Measurements from ENCODE around the gene PPARA. TPM values are rescaled to one million over a fixed set of nuclear protein-coding genes. Genes with fewer than 3 reads are reported as not detected.

The PPARA gene
- total and polyA plus RNA-seq, 9 of the 15 experiments (the other 6 are each of a cell fraction or from before 2014, with no cell fraction given) = 0.64 to 5.3 (median 3.5) TPM

DNA sequence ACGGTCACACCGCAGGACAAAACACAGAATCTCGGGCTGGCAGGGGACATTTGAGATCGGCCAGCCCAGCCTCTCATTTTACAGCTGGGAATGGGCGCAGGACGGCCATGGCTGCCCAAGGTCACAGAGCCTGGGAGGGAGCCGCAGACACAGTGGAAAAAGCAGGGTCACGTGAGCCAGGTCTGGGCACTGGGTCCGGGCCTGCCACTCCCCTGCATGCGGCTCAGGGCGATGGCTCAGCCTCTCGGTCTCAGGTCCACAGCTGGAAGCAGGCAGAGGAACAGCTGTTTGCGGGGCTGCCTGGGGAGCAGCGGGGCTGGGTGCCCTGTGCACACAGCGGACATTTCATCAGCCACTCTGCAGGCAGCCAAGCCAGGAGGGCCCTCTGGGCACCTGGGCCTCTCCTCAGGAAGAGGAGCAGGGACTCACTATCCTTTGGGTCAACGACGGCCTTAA is 10.4 kb upstream of the PPARA start:
- intact Hi-C loops (cut with micrococcal nuclease) = loop anchor here (5.0 kb wide), 1 partner anchor 172 kb away; no protein-coding TSS in a partner anchor
- FAIRE-seq = no peak
- TF ChIP-seq ZNF354B (CRISPR knock-in tag; IDR thresholded peaks at IDR 0.05) (no peak), FOXJ3 (CRISPR knock-in tag; IDR thresholded peaks at IDR 0.05) (no peak), TRIM24 (IDR thresholded peaks at IDR 0.05) (no peak), MYC (IDR thresholded peaks at IDR 0.05; ENCODE audit: low read depth, low read length) (no peak), MYC (CRISPR knock-in tag; IDR thresholded peaks at IDR 0.05; ENCODE audit: borderline replicate concordance, low read depth) (no peak), ZNF324 (CRISPR knock-in tag; IDR thresholded peaks at IDR 0.05) (no peak), ZNF3 (CRISPR knock-in tag; IDR thresholded peaks at IDR 0.05) (no peak), STAT5A (IDR thresholded peaks at IDR 0.05; ENCODE audit: borderline replicate concordance, low read length) (no peak), PURB (CRISPR knock-in tag; IDR thresholded peaks at IDR 0.05; ENCODE audit: low read depth) (no peak), RBM34 (IDR thresholded peaks at IDR 0.05; ENCODE audit: borderline replicate concordance, insufficient read depth, low read length) (no peak), KAT2B (IDR thresholded peaks at IDR 0.05; ENCODE audit: low read depth, low read length) (no peak), TEAD2 (tag; IDR thresholded peaks at IDR 0.05) (no peak), ZNF316 (IDR thresholded peaks at IDR 0.05) (no peak)
- TF ChIP-seq, protein P1, sequence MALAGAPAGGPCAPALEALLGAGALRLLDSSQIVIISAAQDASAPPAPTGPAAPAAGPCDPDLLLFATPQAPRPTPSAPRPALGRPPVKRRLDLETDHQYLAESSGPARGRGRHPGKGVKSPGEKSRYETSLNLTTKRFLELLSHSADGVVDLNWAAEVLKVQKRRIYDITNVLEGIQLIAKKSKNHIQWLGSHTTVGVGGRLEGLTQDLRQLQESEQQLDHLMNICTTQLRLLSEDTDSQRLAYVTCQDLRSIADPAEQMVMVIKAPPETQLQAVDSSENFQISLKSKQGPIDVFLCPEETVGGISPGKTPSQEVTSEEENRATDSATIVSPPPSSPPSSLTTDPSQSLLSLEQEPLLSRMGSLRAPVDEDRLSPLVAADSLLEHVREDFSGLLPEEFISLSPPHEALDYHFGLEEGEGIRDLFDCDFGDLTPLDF (CRISPR knock-in tag; IDR thresholded peaks at IDR 0.05) = no peak
- TF ChIP-seq, protein P2, sequence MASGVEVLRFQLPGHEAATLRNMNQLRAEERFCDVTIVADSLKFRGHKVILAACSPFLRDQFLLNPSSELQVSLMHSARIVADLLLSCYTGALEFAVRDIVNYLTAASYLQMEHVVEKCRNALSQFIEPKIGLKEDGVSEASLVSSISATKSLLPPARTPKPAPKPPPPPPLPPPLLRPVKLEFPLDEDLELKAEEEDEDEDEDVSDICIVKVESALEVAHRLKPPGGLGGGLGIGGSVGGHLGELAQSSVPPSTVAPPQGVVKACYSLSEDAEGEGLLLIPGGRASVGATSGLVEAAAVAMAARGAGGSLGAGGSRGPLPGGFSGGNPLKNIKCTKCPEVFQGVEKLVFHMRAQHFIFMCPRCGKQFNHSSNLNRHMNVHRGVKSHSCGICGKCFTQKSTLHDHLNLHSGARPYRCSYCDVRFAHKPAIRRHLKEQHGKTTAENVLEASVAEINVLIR (CRISPR knock-in tag; IDR thresholded peaks at IDR 0.05) = no peak
- TF ChIP-seq, protein P3, sequence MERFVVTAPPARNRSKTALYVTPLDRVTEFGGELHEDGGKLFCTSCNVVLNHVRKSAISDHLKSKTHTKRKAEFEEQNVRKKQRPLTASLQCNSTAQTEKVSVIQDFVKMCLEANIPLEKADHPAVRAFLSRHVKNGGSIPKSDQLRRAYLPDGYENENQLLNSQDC (CRISPR knock-in tag; IDR thresholded peaks at IDR 0.05) = no peak
- in situ Hi-C loops (cut with MboI) = loop anchor here (10.0 kb wide), 1 partner anchor 105 kb away; no protein-coding TSS in a partner anchor
- ATAC-seq = no peak
- no TSS peak for BruUV-seq (replicated peaks)
- Histone ChIP-seq H2AFZ (ENCODE audit: low read depth, low read length) (no peak overlapping the region), H4K20me1 (replicated peaks; ENCODE audit: control insufficient read depth, insufficient read depth, low read length) (no peaks in the 10 kb centered on the region), H3K27me3 (ENCODE audit: control insufficient read depth in 2 of 2, insufficient read depth in 2 of 2, low read length in 2 of 2) (peaks cover 0 to 12% of the 10 kb centered on the region in 2 experiments; a peak in 2 of 5 replicates), H3K4me1 (replicated peaks in 1 of 2; ENCODE audit: control insufficient read depth in 2 of 2, insufficient read depth in 2 of 2, low read length in 2 of 2) (peaks cover 0 to 14% of the 10 kb centered on the region in 2 experiments; a peak in 2 of 5 replicates), H3K4me2 (ENCODE audit: insufficient read depth, low read length) (no peak overlapping the region), H3K9me3 (replicated peaks; ENCODE audit: control insufficient read depth, insufficient read depth, low read depth, low read length) (no peaks in the 10 kb centered on the region), H3K36me3 (ENCODE audit: control insufficient read depth, insufficient read depth, low read length) (no peaks in the 10 kb centered on the region), H3K27ac (ENCODE audit: extremely low read depth, low read depth, low read length) (no peak overlapping the region), H3K9ac (ENCODE audit: insufficient read depth in 1 of 2, low read depth in 2 of 2, low read length in 2 of 2) (no peak overlapping the region), H3K79me2 (ENCODE audit: control insufficient read depth, insufficient read depth, low read length) (no peaks in the 10 kb centered on the region), H3K4me3 (no peak overlapping the region), H3K9me1 (ENCODE audit: control insufficient read depth, insufficient read depth, low read length) (no peaks in the 10 kb centered on the region)
- WGBS (ENCODE audit: insufficient coverage, low coverage, missing lambda C conversion rate) = 75% methylated on average over 4 of the region's 17 CpGs
- no peak for DNase-seq (ENCODE audit: extremely low read depth in 1 of 4, low spot score in 3 of 4)
- POLR2A ChIA-PET = no interaction called here
- CTCF ChIA-PET (ENCODE audit: low intra/inter-chr PET ratio) = no interaction called here

Data from K562 (cell line).